Measurements from ENCODE around the gene KIT.
A peak's percentile ranks its signal among the peaks of the same experiment; 100 is the strongest.

Gene KIT

DNA sequence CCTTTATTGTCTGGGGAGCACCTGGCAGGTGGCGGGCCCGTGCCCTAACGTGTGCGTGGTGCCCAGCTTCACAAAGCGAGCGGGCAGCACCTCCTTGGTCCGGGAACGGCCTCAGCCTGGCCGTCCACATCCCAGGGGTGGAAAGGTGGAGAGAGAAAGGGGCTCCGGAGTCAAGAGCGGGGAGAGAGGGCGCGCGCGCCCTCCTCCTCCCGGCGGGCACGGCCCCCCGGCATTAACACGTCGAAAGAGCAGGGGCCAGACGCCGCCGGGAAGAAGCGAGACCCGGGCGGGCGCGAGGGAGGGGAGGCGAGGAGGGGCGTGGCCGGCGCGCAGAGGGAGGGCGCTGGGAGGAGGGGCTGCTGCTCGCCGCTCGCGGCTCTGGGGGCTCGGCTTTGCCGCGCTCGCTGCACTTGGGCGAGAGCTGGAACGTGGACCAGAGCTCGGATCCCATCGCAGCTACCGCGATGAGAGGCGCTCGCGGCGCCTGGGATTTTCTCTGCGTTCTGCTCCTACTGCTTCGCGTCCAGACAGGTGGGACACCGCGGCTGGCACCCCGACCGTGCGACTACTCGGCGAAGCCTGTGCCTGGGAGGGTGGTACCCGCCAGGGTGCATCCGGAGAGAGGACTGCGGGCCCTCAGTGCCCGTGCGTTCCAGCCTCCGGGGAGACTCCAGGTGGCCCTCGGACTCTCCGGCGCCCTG is at the start of gene KIT:
KIT (plus strand) TSS at position 407 of the 701 bp plus-strand sequence; CDS start at position 465, 58 bp downstream.
- in situ Hi-C loops (cut with HindIII; ENCODE audit: low sequenced_read_pairs), result no loop called here
- TF ChIP-seq CTCF (IDR thresholded peaks at IDR 0.05; ENCODE audit: low read depth, low read length, missing control alignments), result no peak

DNA sequence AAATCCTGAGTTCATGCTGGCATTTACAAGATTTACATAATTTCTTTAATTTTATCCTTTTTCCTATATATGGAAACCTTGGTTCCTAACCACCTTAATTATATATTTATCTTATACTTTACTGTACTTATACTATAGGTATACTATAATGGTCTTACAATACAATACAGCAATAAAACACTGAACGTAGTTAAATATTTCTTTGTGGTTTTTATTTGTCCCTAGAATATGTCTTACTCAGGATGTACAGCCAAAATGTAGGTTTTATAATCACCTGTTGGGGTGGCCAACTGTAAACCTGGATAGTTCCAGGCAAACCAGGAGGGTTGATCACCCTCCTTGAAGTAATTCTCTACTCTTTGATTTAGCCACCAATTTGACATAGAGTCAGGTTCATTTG is 48.4 kb upstream of the KIT start:
- DNase-seq (ENCODE audit: low read depth), result no peak
- in situ Hi-C loops (cut with HindIII; ENCODE audit: low sequenced_read_pairs), result no loop called here
- no peak for TF ChIP-seq CTCF (IDR thresholded peaks at IDR 0.05; ENCODE audit: low read depth, low read length, missing control alignments)
- H3K4me3 ChIP-seq (ENCODE audit: low read depth, low read length), result no peak overlapping the region

More for the DNA sequence above, at the start of gene KIT:
- DNase-seq (ENCODE audit: low read depth), result peak; percentile 16
- H3K4me3 ChIP-seq (ENCODE audit: low read depth, low read length), result peak within 1 kb of the TSS; percentile 75

DNA sequence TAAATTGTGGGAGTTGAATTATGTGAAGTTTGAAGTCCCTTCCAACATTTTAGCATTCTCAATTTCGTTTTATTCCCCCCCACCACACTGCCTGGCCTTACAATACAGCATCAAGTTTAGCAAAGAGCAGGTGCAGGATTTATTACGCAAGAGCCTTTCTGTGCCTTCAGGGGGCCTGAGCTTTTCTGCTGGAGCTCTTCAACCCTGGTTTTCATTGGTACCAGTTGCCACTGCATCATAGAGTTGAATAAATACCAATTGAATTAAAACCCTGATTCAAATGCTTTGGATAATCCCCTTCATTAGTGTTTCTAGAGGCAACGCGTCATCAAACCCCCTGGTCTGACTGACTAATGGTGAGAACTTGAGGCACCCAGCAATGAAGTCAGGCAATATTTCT is 43.6 kb upstream of the KIT start:
- TF ChIP-seq CTCF (IDR thresholded peaks at IDR 0.05; ENCODE audit: low read depth, low read length, missing control alignments), result no peak
- in situ Hi-C loops (cut with HindIII; ENCODE audit: low sequenced_read_pairs), result no loop called here
- DNase-seq (ENCODE audit: low read depth), result no peak
- H3K4me3 ChIP-seq (ENCODE audit: low read depth, low read length), result no peak overlapping the region

- H3K4me3 ChIP-seq (ENCODE audit: low read depth, low read length), result no peak overlapping the region
- DNase-seq (ENCODE audit: low read depth), result no peak
- no peak for TF ChIP-seq CTCF (IDR thresholded peaks at IDR 0.05; ENCODE audit: low read depth, low read length, missing control alignments)
- in situ Hi-C loops (cut with HindIII; ENCODE audit: low sequenced_read_pairs), result no loop called here
Observed at GRCh38 chr4:54620773-54621172, 37.0 kb upstream of the KIT start.

GRCh38 chr4:54625391-54625790 is 32.4 kb upstream of the KIT start:
- H3K4me3 ChIP-seq (ENCODE audit: low read depth, low read length), result no peak overlapping the region
- no peak for TF ChIP-seq CTCF (IDR thresholded peaks at IDR 0.05; ENCODE audit: low read depth, low read length, missing control alignments)
- in situ Hi-C loops (cut with HindIII; ENCODE audit: low sequenced_read_pairs), result no loop called here
- DNase-seq (ENCODE audit: low read depth), result peak; percentile 6

GRCh38 chr4:54626113-54626512 is 31.6 kb upstream of the KIT start:
- TF ChIP-seq CTCF (IDR thresholded peaks at IDR 0.05; ENCODE audit: low read depth, low read length, missing control alignments), result no peak
- in situ Hi-C loops (cut with HindIII; ENCODE audit: low sequenced_read_pairs), result no loop called here
- H3K4me3 ChIP-seq (ENCODE audit: low read depth, low read length), result no peak overlapping the region
- no peak for DNase-seq (ENCODE audit: low read depth)

All from astrocyte of the cerebellum (primary cell).